HepG2 (cell line): Measurements from ENCODE around the gene LYPLA2. TPM values are rescaled to one million over a fixed set of nuclear protein-coding genes. Genes with fewer than 3 reads are reported as not detected.

Experiments used
- ADNP ChIP-seq: sonication (generic); formaldehyde crosslinking; IDR thresholded peaks from 2 replicates; pipeline ENCODE4 v1.4.0; 2020; ENCODE audit warnings: missing genetic modification reagents
- ARID2 ChIP-seq: sonication (generic); formaldehyde crosslinking; IDR thresholded peaks from 2 replicates; pipeline ENCODE4 v1.8.1; 2022; ENCODE audit warnings: mild to moderate bottlenecking, missing genetic modification reagents, borderline replicate concordance
- CREB3 ChIP-seq: sonication (generic); formaldehyde crosslinking; IDR thresholded peaks from 2 replicates; pipeline ENCODE4 v1.5.0; 2020; ENCODE audit warnings: missing genetic modification reagents
- E2F1 ChIP-seq: sonication (generic); formaldehyde crosslinking; IDR thresholded peaks from 2 replicates; pipeline ENCODE4 v1.5.0; 2020; ENCODE audit warnings: missing genetic modification reagents
- FOXO1 ChIP-seq: sonication (generic); formaldehyde crosslinking; IDR thresholded peaks from 2 replicates; pipeline ENCODE4 v1.4.0; 2020; ENCODE audit warnings: missing genetic modification reagents
- HOXD1 ChIP-seq: sonication (generic); formaldehyde crosslinking; IDR thresholded peaks from 2 replicates; pipeline ENCODE4 v1.5.0; 2020; ENCODE audit warnings: missing genetic modification reagents
- KDM4B ChIP-seq: sonication (generic); formaldehyde crosslinking; IDR thresholded peaks from 2 replicates; pipeline ENCODE4 v1.4.0; 2020; ENCODE audit warnings: missing genetic modification reagents
- KLF12 ChIP-seq: sonication (generic); formaldehyde crosslinking; IDR thresholded peaks from 2 replicates; pipeline ENCODE4 v1.4.0; 2020; ENCODE audit warnings: missing genetic modification reagents, borderline replicate concordance
- MAFF ChIP-seq: IDR thresholded peaks from 2 replicates; pipeline ENCODE4 v1.6.1; 2011; ENCODE audit warnings: low read depth, low read length, improper control_type of control experiment
- MXI1 ChIP-seq: IDR thresholded peaks from 3 replicates; pipeline ENCODE4 v1.6.1; 2012; ENCODE audit warnings: low read depth, low read length, inconsistent platforms, borderline replicate concordance
- NCOA1 ChIP-seq: sonication (generic); formaldehyde crosslinking; IDR thresholded peaks from 2 replicates; pipeline ENCODE4 v1.9.0; 2021; ENCODE audit warnings: missing genetic modification reagents
- PHF5A ChIP-seq: IDR thresholded peaks from one replicate; pipeline ENCODE4 v1.6.1; 2018; ENCODE audit warnings: low read depth, missing genetic modification reagents; ENCODE audit not compliant: unreplicated experiment
- PPARG ChIP-seq: conservative IDR thresholded peaks from 2 replicates; pipeline ENCODE4 v1.6.1; 2016; ENCODE audit warnings: missing biosample characterization, missing genetic modification reagents
- SAP130 ChIP-seq: IDR thresholded peaks from 2 replicates; pipeline ENCODE4 v1.6.1; 2016; ENCODE audit warnings: low read depth
- SKI ChIP-seq: fragments of 450-650 bp; IDR thresholded peaks from one replicate; pipeline ENCODE4 v1.6.1; 2018; ENCODE audit warnings: mild to moderate bottlenecking; ENCODE audit not compliant: partially characterized antibody
- SMAD9 ChIP-seq: sonication (generic); formaldehyde crosslinking; IDR thresholded peaks from 2 replicates; pipeline ENCODE4 v1.5.1; 2020; ENCODE audit warnings: mild to moderate bottlenecking, missing genetic modification reagents
- TAF15 ChIP-seq: fragments of 200-400 bp; formaldehyde crosslinking; IDR thresholded peaks from one replicate; pipeline ENCODE4 v1.6.1; 2018; ENCODE audit warnings: mild to moderate bottlenecking, low read depth, low read length; ENCODE audit not compliant: poor library complexity, severe bottlenecking
- TCF12 ChIP-seq, 2 experiments: fragments of 450-650 bp in 1 of 2; sonication (generic) in 1 of 2; formaldehyde crosslinking in 1 of 2; IDR thresholded peaks; 2 replicates each; pipeline versions ENCODE4 v1.6.1 to v1.8.0; 2017 to 2022; ENCODE audit warnings: antibody characterized with exemption in 1 of 2, mild to moderate bottlenecking in 1 of 2, missing genetic modification reagents in 1 of 2, moderate library complexity in 1 of 2
- ZBTB38 ChIP-seq: sonication (generic); formaldehyde crosslinking; IDR thresholded peaks from 2 replicates; pipeline ENCODE4 v1.5.1; 2020; ENCODE audit warnings: mild to moderate bottlenecking, missing genetic modification reagents
- ZKSCAN8 ChIP-seq: IDR thresholded peaks from 2 replicates; pipeline ENCODE4 v1.6.1; 2016; ENCODE audit warnings: borderline replicate concordance, missing genetic modification reagents, missing compliant biosample characterization
- ZNF274 ChIP-seq: sonication (generic); formaldehyde crosslinking; IDR thresholded peaks from 2 replicates; pipeline ENCODE4 v1.5.1; 2020; ENCODE audit warnings: mild to moderate bottlenecking, missing genetic modification reagents
- ZNF354B ChIP-seq: sonication (generic); formaldehyde crosslinking; IDR thresholded peaks from 2 replicates; pipeline ENCODE4 v1.8.0; 2022; ENCODE audit warnings: mild to moderate bottlenecking, missing genetic modification reagents
- ZNF605 ChIP-seq: sonication (generic); formaldehyde crosslinking; IDR thresholded peaks from 2 replicates; pipeline ENCODE4 v1.8.0; 2022; ENCODE audit warnings: mild to moderate bottlenecking, missing genetic modification reagents
- ZNF609 ChIP-seq: sonication (generic); formaldehyde crosslinking; IDR thresholded peaks from 2 replicates; pipeline ENCODE4 v1.4.0; 2020; ENCODE audit warnings: mild to moderate bottlenecking, missing genetic modification reagents, borderline replicate concordance
- ZZZ3 ChIP-seq: sonication (generic); formaldehyde crosslinking; IDR thresholded peaks from 2 replicates; pipeline ENCODE4 v1.4.0; 2020; ENCODE audit warnings: missing genetic modification reagents, mild to moderate bottlenecking, borderline replicate concordance
- polyA plus RNA-seq, 8 experiments: library from polyadenylated mRNA; depleted of rRNA in 3 of 8; stranded (reverse) in 7 of 8; unstranded in 1 of 8; fragments of >200 nt; fragmentation: Illumina TruSeq in 4 of 8; extraction: Trizol in 4 of 8; gene quantifications; 2 replicates each; pipeline versions ENCODE4 v1.2.1 to v1.2.3, GENCODE V29; 2011 to 2016; ENCODE audit warnings: low read depth in 4 of 8, missing spikeins in 1 of 8, mixed read lengths in 1 of 8; ENCODE audit not compliant: insufficient read depth in 1 of 8
- total RNA-seq, 5 experiments: library from RNA; depleted of rRNA; stranded (reverse); fragments of >200 nt; fragmentation: Illumina TruSeq; extraction: Trizol; gene quantifications; 2 replicates each; pipeline ENCODE4 v1.2.3, GENCODE V29; 2016; ENCODE audit warnings: low read depth in 1 of 5

LYPLA2 gene
- total and polyA plus RNA-seq, 2 of the 13 experiments (the other 11 are each of a cell fraction or from before 2014, with no cell fraction given), result 72.1 to 73.2 TPM

GRCh38 chr1:23791516-23792047 is 637 bp downstream of the LYPLA2 start (continued):
- TF ChIP-seq ZNF354B (CRISPR knock-in tag), result no peak
- no peak for TF ChIP-seq HOXD1
- TF ChIP-seq PPARG, result no peak
- peak; percentile 46; the same call in 1 of the 3 replicates for TF ChIP-seq MXI1
- no peak for TF ChIP-seq TCF12 (IDR thresholded peaks at IDR 0.05)
- TF ChIP-seq TCF12 (CRISPR knock-in tag; IDR thresholded peaks at IDR 0.05), result no peak
- 0 out of 2 replicates have a peak, but pooled peaks have one; percentile 48 for TF ChIP-seq ZNF274 (CRISPR knock-in tag)
- no peak for TF ChIP-seq ZNF609 (CRISPR knock-in tag)
- no peak for TF ChIP-seq SKI
- TF ChIP-seq SAP130, result peak; percentile 52; the same call in 1 of the 2 replicates
- TF ChIP-seq ARID2 (CRISPR knock-in tag), result peak; percentile 70; the same call in 1 of the 2 replicates
- no peak for TF ChIP-seq E2F1
- TF ChIP-seq ADNP, result no peak
- TF ChIP-seq ZKSCAN8, result no peak
- no peak for TF ChIP-seq TAF15
- TF ChIP-seq SMAD9 (CRISPR knock-in tag), result no peak
- TF ChIP-seq PHF5A (CRISPR knock-in tag), result no peak
- no peak for TF ChIP-seq ZBTB38 (CRISPR knock-in tag)
- TF ChIP-seq ZNF605 (CRISPR knock-in tag), result no peak
- TF ChIP-seq KLF12, result no peak
- TF ChIP-seq KDM4B, result no peak
- TF ChIP-seq NCOA1, result no peak
- no peak for TF ChIP-seq FOXO1 (CRISPR knock-in tag)
- TF ChIP-seq MAFF, result no peak
- no peak for TF ChIP-seq CREB3 (CRISPR knock-in tag)
- no peak for TF ChIP-seq ZZZ3 (CRISPR knock-in tag)
